Fibroblast of lung (primary cell): ENCODE data around the gene RAG1. TPM values are rescaled to one million over a fixed set of nuclear protein-coding genes. Genes with fewer than 3 reads are reported as not detected.

Experiments
- DNase-seq, 2 donors: peaks; one replicate each; pipeline versions ENCODE4 v3.0.0 to v3.0.0-alpha.2; 2010; ENCODE audit warnings: low read depth in 2 of 2
- H2AFZ ChIP-seq: 2 replicates; pipeline ENCODE4 v1.5.1; 2012; ENCODE audit warnings: low read length, control low read depth, inconsistent platforms
- H3K27ac ChIP-seq: 2 replicates; pipeline ENCODE4 v1.5.1; 2011; ENCODE audit warnings: low read length, control low read depth; ENCODE audit not compliant: insufficient read depth
- H3K27me3 ChIP-seq: 2 replicates; pipeline ENCODE4 v1.5.1; 2011; ENCODE audit warnings: mild to moderate bottlenecking, low read length; ENCODE audit not compliant: control insufficient read depth, insufficient read depth
- H3K36me3 ChIP-seq: 2 replicates; pipeline ENCODE4 v1.5.1; 2011; ENCODE audit warnings: low read length; ENCODE audit not compliant: control insufficient read depth, insufficient read depth
- H3K4me1 ChIP-seq: 2 replicates; pipeline ENCODE4 v1.5.1; 2011; ENCODE audit warnings: low read length; ENCODE audit not compliant: control insufficient read depth, insufficient read depth; ENCODE audit errors: extremely low read depth
- H3K4me2 ChIP-seq: 2 replicates; pipeline ENCODE4 v1.5.1; 2011; ENCODE audit warnings: low read length, control low read depth; ENCODE audit not compliant: insufficient read depth; ENCODE audit errors: extremely low read depth
- H3K4me3 ChIP-seq, 4 experiments: fragments of 200-600 bp in 1 of 4; sonication (generic) in 1 of 4; replicated peaks in 1 of 4; 2 replicates each; pipeline ENCODE4 v1.5.1; 2011 to 2016; ENCODE audit warnings: low read length in 4 of 4, low read depth in 3 of 4, mild to moderate bottlenecking in 3 of 4, control low read depth in 2 of 4, inconsistent platforms in 1 of 4, mixed read lengths in 1 of 4; ENCODE audit not compliant: insufficient read depth in 1 of 4; ENCODE audit errors: control extremely low read depth in 1 of 4
- H3K79me2 ChIP-seq: 2 replicates; pipeline ENCODE4 v1.5.1; 2012; ENCODE audit warnings: mild to moderate bottlenecking, low read length, inconsistent platforms; ENCODE audit not compliant: control insufficient read depth, insufficient read depth
- H3K9ac ChIP-seq: 2 replicates; pipeline ENCODE4 v1.5.1; 2011; ENCODE audit warnings: mild to moderate bottlenecking, low read length, control low read depth; ENCODE audit not compliant: insufficient read depth
- H3K9me3 ChIP-seq: 2 replicates; pipeline ENCODE4 v1.5.1; 2012; ENCODE audit warnings: low read depth, low read length; ENCODE audit not compliant: control insufficient read depth, insufficient read depth
- H4K20me1 ChIP-seq: 2 replicates; pipeline ENCODE4 v1.5.1; 2011; ENCODE audit warnings: low read length; ENCODE audit not compliant: control insufficient read depth, insufficient read depth; ENCODE audit errors: extremely low read depth
- CTCF ChIP-seq, 2 donors: IDR thresholded peaks in 1 of 2; conservative IDR thresholded peaks in 1 of 2; 1 replicate in 1 of 2; 2 replicates in 1 of 2; pipeline ENCODE4 v1.5.1; 2011 to 2012; ENCODE audit warnings: low read length in 2 of 2, control low read depth in 1 of 2, inconsistent platforms in 1 of 2, low read depth in 1 of 2, mild to moderate bottlenecking in 1 of 2
- EZH2 ChIP-seq: IDR thresholded peaks from 2 replicates; pipeline ENCODE4 v1.5.1; 2012; ENCODE audit warnings: low read length, control low read depth, mild to moderate bottlenecking; ENCODE audit errors: missing control alignments
- polyA plus RNA-seq, 2 donors: library from polyadenylated mRNA; depleted of rRNA in 1 of 2; stranded (reverse) in 1 of 2; unstranded in 1 of 2; fragments of >200 nt; gene quantifications; 2 replicates each; pipeline ENCODE4 v1.2.1, GENCODE V29; 2011 to 2012; ENCODE audit warnings: missing spikeins in 1 of 2
- total RNA-seq: library from RNA; depleted of rRNA; stranded (reverse); fragments of >200 nt; gene quantifications from 2 replicates; pipeline ENCODE4 v1.2.1, GENCODE V29; 2014

RAG1 gene
- total and polyA plus RNA-seq, 2 donors (not counting 1 experiment from before 2014, with no cell fraction given) = 0.08 to 0.99 TPM

- no peak within 1 kb of the TSS for H2AFZ ChIP-seq
- H3K9me3 ChIP-seq = no peaks in the 10 kb centered on the region
- H3K4me2 ChIP-seq = no peak within 1 kb of the TSS
- H3K36me3 ChIP-seq = no peaks in the 10 kb centered on the region
- no peaks in the 10 kb centered on the region for H3K4me1 ChIP-seq
- no peaks in the 10 kb centered on the region for H4K20me1 ChIP-seq
- no peak within 1 kb of the TSS for H3K4me3 ChIP-seq
- no peak within 1 kb of the TSS for H3K9ac ChIP-seq
- H3K27ac ChIP-seq = no peak within 1 kb of the TSS
- no peak for DNase-seq
- TF ChIP-seq CTCF (conservative IDR thresholded peaks at IDR 0.05 in 1 of 2, IDR thresholded peaks at IDR 0.05 in 1 of 2; ENCODE audit: low read depth in 1 of 2, low read length in 2 of 2) (no peak), EZH2 (no peak)
- H3K27me3 ChIP-seq = no peaks in the 10 kb centered on the region
- no peaks in the 10 kb centered on the region for H3K79me2 ChIP-seq
Observed at GRCh38 chr11:36598051-36598450, 30.2 kb downstream of the RAG1 start, which contains the start of gene RAG2. RAG2 (minus strand) TSS chr11:36598236; CDS start chr11:36594168, 4,068 bp downstream.

DNA sequence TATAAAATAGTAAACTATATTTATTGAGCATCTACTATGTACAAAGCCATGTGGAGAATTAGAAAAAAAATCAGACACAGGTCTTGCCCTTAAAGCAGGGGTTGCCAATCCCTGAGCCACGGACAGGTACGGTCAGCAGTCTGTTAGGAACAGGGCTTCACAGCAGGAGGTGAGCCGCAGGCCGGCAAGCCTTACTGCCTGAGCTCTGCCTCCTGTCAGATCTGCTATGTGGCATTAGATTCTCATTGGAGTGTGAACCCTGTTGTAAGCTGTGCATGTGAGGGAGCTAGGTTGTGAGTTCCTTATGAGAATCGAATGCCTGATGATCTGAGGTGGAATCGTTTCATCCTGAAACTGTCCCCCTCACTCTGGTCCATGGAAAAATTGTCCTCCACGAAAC, 32.4 kb downstream of the RAG1 start:
- no peak overlapping the region for H2AFZ ChIP-seq
- TF ChIP-seq EZH2 = no peak
- TF ChIP-seq CTCF (conservative IDR thresholded peaks at IDR 0.05 in 1 of 2, IDR thresholded peaks at IDR 0.05 in 1 of 2; ENCODE audit: low read depth in 1 of 2, low read length in 2 of 2) = no peak
- no peak for DNase-seq
- H3K27ac ChIP-seq = no peak overlapping the region
- H3K9ac ChIP-seq = no peak overlapping the region
- H3K27me3 ChIP-seq = no peaks in the 10 kb centered on the region
- H3K36me3 ChIP-seq = no peaks in the 10 kb centered on the region
- no peak overlapping the region for H3K4me2 ChIP-seq
- H3K4me3 ChIP-seq = no peak overlapping the region
- no peaks in the 10 kb centered on the region for H3K9me3 ChIP-seq
- H4K20me1 ChIP-seq = no peaks in the 10 kb centered on the region
- H3K79me2 ChIP-seq = no peaks in the 10 kb centered on the region
- H3K4me1 ChIP-seq = no peaks in the 10 kb centered on the region

DNA sequence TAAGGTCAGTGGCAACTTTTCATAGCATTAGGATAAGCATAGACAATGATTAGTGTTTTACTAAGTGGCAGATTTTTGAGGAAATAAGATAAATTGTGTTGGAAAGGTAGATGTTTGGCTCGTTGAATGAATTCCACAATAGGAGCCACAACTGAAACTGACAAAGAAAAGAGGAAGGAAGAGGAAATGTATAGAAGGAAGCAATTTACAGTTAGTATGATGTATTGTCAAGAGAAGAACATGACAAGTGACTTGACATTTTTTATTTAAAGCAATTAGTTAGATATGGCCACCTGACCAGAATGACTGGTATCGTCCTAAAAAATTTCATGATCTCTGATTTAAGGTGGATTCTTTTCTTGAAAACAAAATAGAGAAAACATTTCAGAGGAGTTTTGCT, 33.3 kb downstream of the RAG1 start:
- no peak overlapping the region for H3K9ac ChIP-seq
- no peaks in the 10 kb centered on the region for H3K79me2 ChIP-seq
- H3K9me3 ChIP-seq = no peaks in the 10 kb centered on the region
- H3K36me3 ChIP-seq = no peaks in the 10 kb centered on the region
- H3K27ac ChIP-seq = no peak overlapping the region
- TF ChIP-seq EZH2 = no peak
- TF ChIP-seq CTCF (conservative IDR thresholded peaks at IDR 0.05 in 1 of 2, IDR thresholded peaks at IDR 0.05 in 1 of 2; ENCODE audit: low read depth in 1 of 2, low read length in 2 of 2) = no peak
- no peaks in the 10 kb centered on the region for H3K27me3 ChIP-seq
- H3K4me2 ChIP-seq = no peak overlapping the region
- H2AFZ ChIP-seq = no peak overlapping the region
- DNase-seq = no peak
- no peak overlapping the region for H3K4me3 ChIP-seq
- H3K4me1 ChIP-seq = no peaks in the 10 kb centered on the region
- no peaks in the 10 kb centered on the region for H4K20me1 ChIP-seq
